ENCODE measurements around the gene MS4A10.
A peak's percentile ranks its signal among the peaks of the same experiment; 100 is the strongest.

MS4A10 gene

DNA sequence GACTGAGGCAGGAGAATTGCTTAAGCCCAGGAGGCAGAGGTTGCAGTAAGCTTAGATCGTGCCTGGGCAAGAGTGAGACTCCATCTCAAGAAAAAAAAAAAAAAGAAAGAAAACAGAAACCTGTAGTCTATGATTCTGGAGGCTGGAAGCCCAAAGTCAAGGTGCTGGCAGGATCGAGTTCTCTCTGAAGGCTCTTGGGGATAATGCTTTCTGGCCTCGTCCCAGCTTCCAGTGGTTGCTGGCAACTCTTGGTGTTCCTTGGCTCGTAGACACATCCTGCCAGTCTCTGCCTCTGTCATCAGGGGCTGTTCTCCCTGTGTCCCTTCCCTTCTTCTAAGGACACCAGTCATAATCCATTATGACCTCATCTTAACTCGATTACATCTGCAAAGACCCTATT, 40.0 kb downstream of the MS4A10 start:
- no peak overlapping the region for H3K4me3 ChIP-seq (ENCODE audit: low read depth, low read length)
- TF ChIP-seq, protein P1, sequence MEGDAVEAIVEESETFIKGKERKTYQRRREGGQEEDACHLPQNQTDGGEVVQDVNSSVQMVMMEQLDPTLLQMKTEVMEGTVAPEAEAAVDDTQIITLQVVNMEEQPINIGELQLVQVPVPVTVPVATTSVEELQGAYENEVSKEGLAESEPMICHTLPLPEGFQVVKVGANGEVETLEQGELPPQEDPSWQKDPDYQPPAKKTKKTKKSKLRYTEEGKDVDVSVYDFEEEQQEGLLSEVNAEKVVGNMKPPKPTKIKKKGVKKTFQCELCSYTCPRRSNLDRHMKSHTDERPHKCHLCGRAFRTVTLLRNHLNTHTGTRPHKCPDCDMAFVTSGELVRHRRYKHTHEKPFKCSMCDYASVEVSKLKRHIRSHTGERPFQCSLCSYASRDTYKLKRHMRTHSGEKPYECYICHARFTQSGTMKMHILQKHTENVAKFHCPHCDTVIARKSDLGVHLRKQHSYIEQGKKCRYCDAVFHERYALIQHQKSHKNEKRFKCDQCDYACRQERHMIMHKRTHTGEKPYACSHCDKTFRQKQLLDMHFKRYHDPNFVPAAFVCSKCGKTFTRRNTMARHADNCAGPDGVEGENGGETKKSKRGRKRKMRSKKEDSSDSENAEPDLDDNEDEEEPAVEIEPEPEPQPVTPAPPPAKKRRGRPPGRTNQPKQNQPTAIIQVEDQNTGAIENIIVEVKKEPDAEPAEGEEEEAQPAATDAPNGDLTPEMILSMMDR (IDR thresholded peaks at IDR 0.05; ENCODE audit: low read depth, low read length) = no peak

DNA sequence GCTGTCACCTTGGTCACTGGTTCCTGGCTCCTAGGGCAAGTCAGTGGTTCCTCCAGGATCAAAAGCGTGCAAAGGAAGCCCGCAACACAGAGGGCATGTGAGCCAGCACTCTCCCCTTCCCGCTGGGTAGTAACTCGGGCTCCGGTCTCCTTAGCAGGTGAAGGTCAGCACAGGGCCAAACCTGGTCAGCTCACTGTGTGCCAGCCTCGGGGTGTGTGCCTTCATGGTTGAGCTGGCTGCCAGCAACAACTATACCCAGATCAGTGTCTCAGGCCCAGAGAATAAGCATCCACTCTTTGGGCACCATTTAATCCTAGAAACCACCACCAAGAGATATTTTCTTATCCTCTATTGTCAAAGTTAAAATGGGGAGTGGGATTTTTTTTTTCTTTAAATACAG, 40.7 kb downstream of the MS4A10 start:
- TF ChIP-seq, protein P1 (IDR thresholded peaks at IDR 0.05; ENCODE audit: low read depth, low read length) = no peak
- H3K4me3 ChIP-seq (ENCODE audit: low read depth, low read length) = no peak overlapping the region

- TF ChIP-seq, protein P1 (IDR thresholded peaks at IDR 0.05; ENCODE audit: low read depth, low read length) = no peak
- no peak overlapping the region for H3K4me3 ChIP-seq (ENCODE audit: low read depth, low read length)
These were observed 45.5 kb downstream of the MS4A10 start for GRCh38 chr11:60830478-60831142.

DNA sequence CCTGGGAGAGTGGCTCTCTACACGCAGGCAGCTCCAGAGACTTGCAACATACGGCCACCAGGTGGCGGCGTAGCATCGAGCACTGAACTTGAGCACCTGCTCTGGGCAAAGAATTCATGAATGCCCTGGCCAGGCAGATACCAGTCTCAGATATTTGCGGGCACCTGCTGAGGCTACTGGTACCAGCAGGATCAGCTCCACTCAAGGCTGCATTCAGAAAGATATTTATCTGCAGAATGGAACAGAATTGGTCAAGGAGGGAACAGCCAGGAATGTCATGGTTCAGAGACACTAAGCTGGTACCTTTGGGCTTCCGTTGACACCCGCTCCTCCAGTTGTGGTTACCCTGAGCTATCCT, 46.0 kb downstream of the MS4A10 start:
- H3K4me3 ChIP-seq (ENCODE audit: low read depth, low read length) = no peak overlapping the region
- TF ChIP-seq, protein P1 (IDR thresholded peaks at IDR 0.05; ENCODE audit: low read depth, low read length) = peak; percentile 89

DNA sequence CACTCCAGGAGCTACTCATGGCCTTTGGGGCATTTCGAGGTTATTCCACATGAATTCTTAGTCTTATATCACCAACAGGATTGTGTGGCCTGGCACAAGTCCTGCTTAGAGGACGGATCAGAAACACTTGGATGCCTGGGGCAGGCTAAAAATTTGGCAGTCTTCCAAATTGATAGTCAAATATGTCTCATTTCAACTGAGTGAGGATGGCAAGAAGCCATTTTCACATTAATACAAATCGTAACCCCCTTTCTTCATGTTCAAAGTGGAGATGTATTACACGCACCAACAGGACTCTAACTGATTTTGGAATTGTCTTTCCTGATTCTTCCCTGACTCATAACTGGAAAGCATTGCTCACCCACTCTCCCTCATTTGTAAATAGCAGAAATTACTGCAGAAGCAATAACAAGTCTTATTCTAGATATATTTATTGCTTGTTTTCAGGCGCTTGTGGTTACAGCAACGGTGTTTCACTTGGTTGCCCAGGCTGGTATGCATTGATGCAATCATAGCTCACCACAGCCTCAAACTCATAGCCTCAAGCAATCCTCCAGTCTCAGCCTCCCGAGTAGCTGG, 46.5 kb downstream of the MS4A10 start:
- no peak overlapping the region for H3K4me3 ChIP-seq (ENCODE audit: low read depth, low read length)
- TF ChIP-seq, protein P1 (IDR thresholded peaks at IDR 0.05; ENCODE audit: low read depth, low read length) = no peak

- no peak overlapping the region for H3K4me3 ChIP-seq (ENCODE audit: low read depth, low read length)
- TF ChIP-seq, protein P1 (IDR thresholded peaks at IDR 0.05; ENCODE audit: low read depth, low read length) = no peak
These were observed 49.8 kb downstream of the MS4A10 start for GRCh38 chr11:60834742-60835533.

DNA sequence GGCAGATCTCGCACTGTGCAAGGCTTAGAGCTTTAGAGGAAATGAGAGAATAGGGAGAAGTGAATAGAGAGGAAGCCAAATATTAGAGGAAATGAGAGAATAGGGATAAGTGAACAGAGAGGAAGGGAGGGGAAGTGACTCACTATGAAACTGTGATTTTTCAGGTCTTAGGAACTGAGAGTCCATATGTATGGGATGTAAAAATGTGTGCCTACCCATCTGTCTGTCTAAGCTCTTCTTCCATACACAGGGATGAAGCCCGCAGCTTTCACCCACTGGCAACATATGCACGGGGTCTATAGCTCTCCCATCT, 50.4 kb downstream of the MS4A10 start:
- TF ChIP-seq, protein P1 (IDR thresholded peaks at IDR 0.05; ENCODE audit: low read depth, low read length) = no peak
- no peak overlapping the region for H3K4me3 ChIP-seq (ENCODE audit: low read depth, low read length)
